ENCODE data around the gene RRBP1.

The RRBP1 gene

DNA sequence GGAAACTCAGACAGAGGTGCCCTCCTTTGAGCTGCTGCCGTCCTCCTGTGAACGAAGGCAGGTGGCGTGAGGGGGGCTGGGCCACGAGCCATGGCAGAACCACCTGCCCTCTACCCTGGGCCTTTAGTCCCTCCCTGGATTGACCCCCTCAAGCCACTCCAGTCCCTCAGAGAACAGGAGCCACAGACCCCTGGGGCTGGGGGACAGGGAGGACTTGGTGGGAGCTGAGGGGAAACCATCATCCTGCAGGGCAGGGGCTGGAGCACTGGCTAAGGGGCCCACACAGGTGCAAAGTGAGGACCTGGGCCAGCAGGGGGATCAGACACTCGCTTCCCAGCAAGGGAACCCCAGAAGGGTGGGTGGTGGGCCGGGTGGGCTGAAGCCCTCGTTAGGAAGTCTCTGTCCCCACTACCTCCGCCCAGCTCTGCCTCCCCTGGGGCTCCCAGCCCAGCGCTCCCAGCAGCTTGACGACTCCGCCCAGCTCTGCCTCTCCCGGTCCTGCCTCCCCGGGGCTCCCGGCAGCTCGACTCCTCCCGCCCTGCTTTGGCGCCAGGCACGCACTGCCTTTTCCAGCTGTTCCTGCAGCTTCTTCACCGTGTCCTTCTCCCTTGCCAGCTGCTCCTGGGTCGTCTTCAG, 67.7 kb downstream of the RRBP1 start:
- H3K4me3 ChIP-seq (ENCODE audit: control insufficient read depth in 1 of 7, extremely low read depth in 1 of 7, insufficient read depth in 4 of 7, low read depth in 2 of 7, low read length in 6 of 7) = no peak overlapping the region
- POLR2A ChIA-PET = interaction anchor here (0.6 kb wide), 1 partner anchor 48 kb away, joined by 3 read pairs; no protein-coding TSS in a partner anchor
- no peak for DNase-seq
- H3K27me3 ChIP-seq (replicated peaks in 2 of 5; ENCODE audit: control insufficient read depth in 4 of 5, insufficient read depth in 5 of 5, low read length in 4 of 5) = no peaks in the 10 kb centered on the region
- WGBS (ENCODE audit: insufficient coverage) = 92% methylated on average over 18 of the region's 20 CpGs
- peaks cover 0 to 62% (median 39%) of the 10 kb centered on the region in 4 experiments for H3K36me3 ChIP-seq (ENCODE audit: control insufficient read depth in 4 of 4, insufficient read depth in 4 of 4, low read length in 3 of 4)
- no peak overlapping the region for H3K27ac ChIP-seq (ENCODE audit: insufficient read depth in 1 of 2, low read depth in 1 of 2, low read length in 2 of 2, poor library complexity in 1 of 2, severe bottlenecking in 2 of 2)
- CTCF ChIA-PET = interaction anchor here (1.2 to 5.6 kb wide), 4 partner anchors 18 to 403 kb away, joined by 4 to 36 read pairs (median 18); no protein-coding TSS in a partner anchor
- H3K4me1 ChIP-seq (ENCODE audit: control extremely low read depth in 1 of 4, control insufficient read depth in 4 of 4, insufficient read depth in 4 of 4, low read length in 3 of 4) = peaks cover 6 to 65% (median 44%) of the 10 kb centered on the region in 4 experiments
- no peaks in the 10 kb centered on the region for H3K9me3 ChIP-seq (ENCODE audit: control extremely low read depth in 1 of 5, control insufficient read depth in 4 of 5, insufficient read depth in 2 of 5, low read depth in 1 of 5, low read length in 4 of 5)

DNA sequence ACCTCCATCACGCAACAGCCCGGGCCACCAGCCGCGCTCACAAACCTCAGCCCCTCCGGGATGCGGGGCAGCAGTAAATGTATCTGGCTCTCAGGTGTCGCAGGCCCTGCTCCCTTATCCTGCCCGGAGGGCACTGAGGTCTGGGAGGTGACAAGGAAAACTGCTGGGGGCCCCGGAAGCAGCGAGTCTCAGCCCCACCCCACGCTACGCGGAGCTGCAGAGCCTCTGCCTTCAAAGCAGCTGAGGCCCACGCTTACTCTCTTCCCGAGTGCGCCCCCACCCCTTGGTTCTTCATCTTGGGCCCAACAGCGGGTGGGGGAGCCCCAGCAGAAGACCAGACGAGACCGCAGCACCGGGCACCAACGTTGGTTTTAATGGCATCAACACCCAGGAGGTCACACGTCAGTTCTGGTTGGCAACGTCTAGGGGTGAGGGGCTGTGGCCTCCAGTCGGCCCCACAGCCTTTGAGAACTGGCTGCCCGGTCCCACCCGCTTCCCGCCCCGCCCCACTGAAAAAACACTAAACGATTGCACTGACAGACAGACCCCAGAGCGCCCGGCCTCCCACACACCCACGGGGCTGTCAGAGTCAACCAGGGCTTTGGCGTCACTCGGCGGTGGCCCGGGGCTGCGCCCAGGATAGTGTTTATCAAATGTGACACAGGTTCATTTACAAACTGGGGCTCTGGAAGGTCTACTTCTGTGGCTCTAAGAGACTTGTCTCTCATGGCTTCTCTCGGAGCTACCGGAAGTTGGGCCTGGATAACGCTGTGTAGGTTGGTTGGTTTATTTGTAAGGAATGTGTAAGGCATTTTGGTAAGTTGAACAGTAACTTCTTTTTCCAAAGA, 68.5 kb downstream of the RRBP1 start:
- Histone ChIP-seq H3K27me3 (replicated peaks in 2 of 5; ENCODE audit: control insufficient read depth in 4 of 5, insufficient read depth in 5 of 5, low read length in 4 of 5) (no peaks in the 10 kb centered on the region), H3K4me1 (ENCODE audit: control extremely low read depth in 1 of 4, control insufficient read depth in 4 of 4, insufficient read depth in 4 of 4, low read length in 3 of 4) (peaks cover 6 to 71% (median 46%) of the 10 kb centered on the region in 4 experiments), H3K4me3 (ENCODE audit: control insufficient read depth in 1 of 7, extremely low read depth in 1 of 7, insufficient read depth in 4 of 7, low read depth in 2 of 7, low read length in 6 of 7) (no peak overlapping the region), H3K27ac (ENCODE audit: insufficient read depth in 1 of 2, low read depth in 1 of 2, low read length in 2 of 2, poor library complexity in 1 of 2, severe bottlenecking in 2 of 2) (no peak overlapping the region), H3K36me3 (ENCODE audit: control insufficient read depth in 4 of 4, insufficient read depth in 4 of 4, low read length in 3 of 4) (peaks cover 0 to 54% (median 36%) of the 10 kb centered on the region in 4 experiments), H3K9me3 (ENCODE audit: control extremely low read depth in 1 of 5, control insufficient read depth in 4 of 5, insufficient read depth in 2 of 5, low read depth in 1 of 5, low read length in 4 of 5) (no peaks in the 10 kb centered on the region)
- WGBS (ENCODE audit: insufficient coverage) = 96% methylated on average over 30 of the region's 40 CpGs
- ChIA-PET CTCF (interaction anchor here (0.9 to 1.5 kb wide), 5 partner anchors 10 to 293 kb away, joined by 3 to 10 read pairs (median 4); no protein-coding TSS in a partner anchor), POLR2A (interaction anchor here (0.6 to 0.7 kb wide), 2 partner anchors 47 to 353 kb away, joined by 3 read pairs; no protein-coding TSS in a partner anchor)
- no peak for DNase-seq

DNA sequence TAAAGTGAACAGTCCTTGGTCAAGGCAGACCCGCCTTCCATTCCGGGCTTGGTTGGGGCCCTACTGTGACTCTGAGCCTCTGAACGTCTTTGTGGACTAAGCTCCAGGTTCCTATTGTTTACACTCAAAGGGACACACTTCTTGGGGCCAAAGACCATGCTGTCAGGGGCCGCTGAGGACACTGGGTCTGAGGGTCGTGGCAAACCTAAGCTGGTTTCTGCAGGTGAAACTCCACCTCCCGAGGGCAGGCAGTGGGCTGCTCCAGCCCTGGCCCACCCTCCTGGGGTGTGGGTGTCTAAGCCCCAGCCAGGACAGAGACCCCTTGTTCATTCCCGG, 69.1 kb downstream of the RRBP1 start:
- 95% methylated on average over 6 of the region's 7 CpGs for WGBS (ENCODE audit: insufficient coverage)
- Histone ChIP-seq H3K9me3 (ENCODE audit: control extremely low read depth in 1 of 5, control insufficient read depth in 4 of 5, insufficient read depth in 2 of 5, low read depth in 1 of 5, low read length in 4 of 5) (no peaks in the 10 kb centered on the region), H3K36me3 (ENCODE audit: control insufficient read depth in 4 of 4, insufficient read depth in 4 of 4, low read length in 3 of 4) (peaks cover 0 to 50% (median 30%) of the 10 kb centered on the region in 4 experiments), H3K4me3 (ENCODE audit: control insufficient read depth in 1 of 7, extremely low read depth in 1 of 7, insufficient read depth in 4 of 7, low read depth in 2 of 7, low read length in 6 of 7) (no peak overlapping the region), H3K27me3 (replicated peaks in 2 of 5; ENCODE audit: control insufficient read depth in 4 of 5, insufficient read depth in 5 of 5, low read length in 4 of 5) (no peaks in the 10 kb centered on the region), H3K4me1 (ENCODE audit: control extremely low read depth in 1 of 4, control insufficient read depth in 4 of 4, insufficient read depth in 4 of 4, low read length in 3 of 4) (peaks cover 6 to 71% (median 46%) of the 10 kb centered on the region in 4 experiments), H3K27ac (ENCODE audit: insufficient read depth in 1 of 2, low read depth in 1 of 2, low read length in 2 of 2, poor library complexity in 1 of 2, severe bottlenecking in 2 of 2) (no peak overlapping the region)
- ChIA-PET CTCF (interaction anchor here (0.9 to 1.5 kb wide), 5 partner anchors 10 to 294 kb away, joined by 3 to 10 read pairs (median 4); no protein-coding TSS in a partner anchor), POLR2A (interaction anchor here (0.7 kb wide), 1 partner anchor 354 kb away, joined by 3 read pairs; no protein-coding TSS in a partner anchor)
- DNase-seq = no peak

DNA sequence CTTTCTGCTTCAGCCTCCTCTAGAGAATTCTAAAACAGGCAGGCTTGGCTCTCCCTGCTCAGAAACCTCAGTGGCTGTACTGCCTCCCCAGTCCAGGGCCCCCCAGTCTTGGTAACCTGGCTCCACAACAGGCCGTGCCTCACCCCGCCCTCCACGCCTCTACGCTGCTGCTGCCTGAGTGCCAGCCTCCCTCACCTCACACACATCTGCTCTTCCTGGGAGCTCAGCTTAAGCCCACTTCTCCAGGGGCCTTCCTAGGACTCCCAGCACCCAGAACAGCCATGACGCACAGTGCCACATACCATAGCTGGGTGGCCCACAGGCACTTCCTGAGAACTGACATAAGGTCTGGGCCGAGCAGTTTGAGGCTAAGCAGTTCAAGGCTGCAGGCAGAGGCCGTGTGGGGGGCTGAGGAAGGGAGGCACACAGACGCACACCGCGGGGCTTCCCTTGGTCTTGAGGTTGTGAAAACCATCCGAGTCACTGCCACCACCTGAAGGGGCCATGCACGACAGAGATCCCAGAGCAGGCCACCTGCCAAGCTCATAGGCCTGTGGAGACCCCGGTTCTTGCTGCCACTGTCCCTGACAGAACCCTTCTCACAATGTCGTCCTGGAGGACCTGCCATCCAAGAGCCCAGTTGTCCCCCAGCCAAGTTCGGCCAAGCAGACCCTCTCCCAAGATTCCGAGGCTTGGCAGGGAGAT, 69.6 kb downstream of the RRBP1 start:
- POLR2A ChIA-PET = interaction anchor here (0.7 kb wide), 1 partner anchor 354 kb away, joined by 3 read pairs; no protein-coding TSS in a partner anchor
- H3K27me3 ChIP-seq (replicated peaks in 2 of 5; ENCODE audit: control insufficient read depth in 4 of 5, insufficient read depth in 5 of 5, low read length in 4 of 5) = no peaks in the 10 kb centered on the region
- H3K4me1 ChIP-seq (ENCODE audit: control extremely low read depth in 1 of 4, control insufficient read depth in 4 of 4, insufficient read depth in 4 of 4, low read length in 3 of 4) = peaks cover 6 to 71% (median 46%) of the 10 kb centered on the region in 4 experiments
- CTCF ChIA-PET = interaction anchor here (0.9 to 1.5 kb wide), 5 partner anchors 11 to 294 kb away, joined by 3 to 10 read pairs (median 4); no protein-coding TSS in a partner anchor
- no peaks in the 10 kb centered on the region for H3K9me3 ChIP-seq (ENCODE audit: control extremely low read depth in 1 of 5, control insufficient read depth in 4 of 5, insufficient read depth in 2 of 5, low read depth in 1 of 5, low read length in 4 of 5)
- H3K36me3 ChIP-seq (ENCODE audit: control insufficient read depth in 4 of 4, insufficient read depth in 4 of 4, low read length in 3 of 4) = peaks cover 0 to 51% (median 30%) of the 10 kb centered on the region in 4 experiments
- peak; percentile 16 to 79 (median 79) for DNase-seq
- WGBS (ENCODE audit: insufficient coverage) = 57% methylated on average over 16 of the region's 16 CpGs
- H3K4me3 ChIP-seq (ENCODE audit: control insufficient read depth in 1 of 7, extremely low read depth in 1 of 7, insufficient read depth in 4 of 7, low read depth in 2 of 7, low read length in 6 of 7) = no peak overlapping the region
- no peak overlapping the region for H3K27ac ChIP-seq (ENCODE audit: insufficient read depth in 1 of 2, low read depth in 1 of 2, low read length in 2 of 2, poor library complexity in 1 of 2, severe bottlenecking in 2 of 2)

DNA sequence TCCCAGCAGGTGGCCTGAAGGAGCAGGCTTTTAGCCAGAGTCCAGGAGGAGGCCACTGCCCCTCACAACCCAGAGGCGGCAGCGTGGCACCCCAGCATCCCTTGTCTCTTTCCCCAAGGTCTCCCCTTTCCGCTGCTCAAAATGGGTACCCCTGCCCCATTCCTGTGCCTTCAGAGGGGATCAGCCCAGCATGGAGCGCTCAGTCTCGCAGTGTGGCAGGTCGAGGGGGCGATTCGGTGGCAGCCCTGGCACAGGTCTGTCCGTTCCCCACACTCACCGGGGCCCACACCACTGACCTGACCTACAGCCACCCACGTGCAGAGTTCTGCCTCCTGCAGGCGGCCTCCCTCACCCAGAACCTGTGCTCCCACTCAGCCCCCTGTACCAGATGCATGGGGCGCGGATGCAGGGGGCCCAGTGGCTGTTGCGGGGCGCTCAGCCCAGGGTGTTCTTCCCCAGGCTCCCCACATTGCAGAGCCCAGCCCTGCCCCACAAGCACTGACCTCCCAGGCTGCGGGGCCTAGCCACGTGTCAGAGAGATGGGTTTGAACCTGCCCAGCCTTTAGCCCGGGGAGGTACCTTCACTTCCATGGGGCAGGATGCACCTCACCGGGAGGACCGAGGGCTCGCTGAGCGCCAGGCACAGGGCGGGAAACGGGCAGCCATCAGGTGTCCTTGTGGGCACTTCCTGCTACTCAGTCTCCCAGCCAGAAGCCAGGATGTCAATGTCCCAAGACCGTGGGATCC, 70.3 kb downstream of the RRBP1 start:
- peaks cover 0 to 43% (median 26%) of the 10 kb centered on the region in 4 experiments for H3K36me3 ChIP-seq (ENCODE audit: control insufficient read depth in 4 of 4, insufficient read depth in 4 of 4, low read length in 3 of 4)
- no peaks in the 10 kb centered on the region for H3K9me3 ChIP-seq (ENCODE audit: control extremely low read depth in 1 of 5, control insufficient read depth in 4 of 5, insufficient read depth in 2 of 5, low read depth in 1 of 5, low read length in 4 of 5)
- H3K4me1 ChIP-seq (ENCODE audit: control extremely low read depth in 1 of 4, control insufficient read depth in 4 of 4, insufficient read depth in 4 of 4, low read length in 3 of 4) = peaks cover 6 to 65% (median 44%) of the 10 kb centered on the region in 4 experiments
- H3K27ac ChIP-seq (ENCODE audit: insufficient read depth in 1 of 2, low read depth in 1 of 2, low read length in 2 of 2, poor library complexity in 1 of 2, severe bottlenecking in 2 of 2) = no peak overlapping the region
- CTCF ChIA-PET = interaction anchor here (0.6 to 1.5 kb wide), 4 partner anchors 10 to 384 kb away, joined by 4 to 10 read pairs (median 4); no protein-coding TSS in a partner anchor
- POLR2A ChIA-PET = no interaction called here
- WGBS (ENCODE audit: insufficient coverage) = 88% methylated on average over 23 of the region's 26 CpGs
- no peak overlapping the region for H3K4me3 ChIP-seq (ENCODE audit: control insufficient read depth in 1 of 7, extremely low read depth in 1 of 7, insufficient read depth in 4 of 7, low read depth in 2 of 7, low read length in 6 of 7)
- H3K27me3 ChIP-seq (replicated peaks in 2 of 5; ENCODE audit: control insufficient read depth in 4 of 5, insufficient read depth in 5 of 5, low read length in 4 of 5) = no peaks in the 10 kb centered on the region
- peak in 2 of 3 donors; percentile 9 to 18 for DNase-seq

DNA sequence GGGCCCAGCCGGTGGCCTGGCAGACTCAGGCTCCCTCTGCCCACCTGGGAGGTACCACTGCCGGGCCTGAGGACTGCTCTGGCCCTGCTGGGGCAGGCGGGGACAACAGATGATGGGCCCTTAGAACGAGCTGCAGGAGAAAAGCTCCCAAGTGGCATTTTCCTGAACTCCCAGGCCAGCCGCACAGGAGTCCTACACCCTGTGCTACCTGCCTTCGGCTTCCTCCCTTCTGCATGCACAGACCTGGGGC, 70.8 kb downstream of the RRBP1 start:
- 79% methylated on average over 6 of the region's 6 CpGs for WGBS (ENCODE audit: insufficient coverage)
- ChIA-PET POLR2A (no interaction called here), CTCF (interaction anchor here (0.6 to 2.0 kb wide), 6 partner anchors 10 to 384 kb away, joined by 3 to 9 read pairs (median 4); no protein-coding TSS in a partner anchor)
- DNase-seq = peak in 1 of 3 donors; percentile 21
- Histone ChIP-seq H3K36me3 (ENCODE audit: control insufficient read depth in 4 of 4, insufficient read depth in 4 of 4, low read length in 3 of 4) (peaks cover 0 to 38% (median 22%) of the 10 kb centered on the region in 4 experiments), H3K9me3 (ENCODE audit: control extremely low read depth in 1 of 5, control insufficient read depth in 4 of 5, insufficient read depth in 2 of 5, low read depth in 1 of 5, low read length in 4 of 5) (no peaks in the 10 kb centered on the region), H3K4me1 (ENCODE audit: control extremely low read depth in 1 of 4, control insufficient read depth in 4 of 4, insufficient read depth in 4 of 4, low read length in 3 of 4) (peaks cover 6 to 60% (median 41%) of the 10 kb centered on the region in 4 experiments), H3K4me3 (ENCODE audit: control insufficient read depth in 1 of 7, extremely low read depth in 1 of 7, insufficient read depth in 4 of 7, low read depth in 2 of 7, low read length in 6 of 7) (no peak overlapping the region), H3K27me3 (replicated peaks in 2 of 5; ENCODE audit: control insufficient read depth in 4 of 5, insufficient read depth in 5 of 5, low read length in 4 of 5) (no peaks in the 10 kb centered on the region), H3K27ac (ENCODE audit: insufficient read depth in 1 of 2, low read depth in 1 of 2, low read length in 2 of 2, poor library complexity in 1 of 2, severe bottlenecking in 2 of 2) (no peak overlapping the region)

Data from common myeloid progenitor, CD34-positive (primary cell).